ENCODE measurements around the gene NEIL1. TPM values are rescaled to one million over a fixed set of nuclear protein-coding genes. Genes with fewer than 3 reads are reported as not detected.
"Not testable (repeated sequence)": the region's sequence is repeated elsewhere in the genome, so short reads cannot be mapped to it uniquely, and the experiment has no call there.

NEIL1 gene
- total RNA-seq, 1 experiment from 2014 or later: 41.4 TPM

GRCh38 chr15:75343953-75344352 is 2.9 kb upstream of the NEIL1 start:
- H3K36me3 ChIP-seq (ENCODE audit: control insufficient read depth in 1 of 2, insufficient read depth in 2 of 2, low read length in 2 of 2); H3K79me2 ChIP-seq (ENCODE audit: insufficient read depth, low read length); DNase-seq (ENCODE audit: low read depth, low spot score); H2AFZ ChIP-seq (ENCODE audit: low read depth, low read length, poor library complexity, severe bottlenecking); CTCF ChIA-PET; H3K9me2 ChIP-seq (ENCODE audit: insufficient read depth); H3K27ac ChIP-seq (ENCODE audit: low read depth, low read length); H4K20me1 ChIP-seq (ENCODE audit: insufficient read depth); ATAC-seq; H3K9me3 ChIP-seq (ENCODE audit: control insufficient read depth in 1 of 2, insufficient read depth in 1 of 2, low read depth in 1 of 2, low read length in 2 of 2); H3K9ac ChIP-seq (ENCODE audit: low read length); POLR2A ChIA-PET; BruUV-seq (replicated peaks); RAD21 ChIA-PET (ENCODE audit: low non-redundant PET in 1 of 2, low total read pairs in 2 of 2, uncharacterized antibody in 2 of 2, unreplicated experiment in 2 of 2); H3K27me3 ChIP-seq (ENCODE audit: insufficient read depth, low read length); H3K4me2 ChIP-seq (ENCODE audit: low read length); intact Hi-C loops (cut with micrococcal nuclease); H3K4me3 ChIP-seq (replicated peaks in 1 of 2; ENCODE audit: low read depth in 1 of 2, low read length in 2 of 2): not testable (repeated sequence)
- H3K4me1 ChIP-seq (ENCODE audit: control insufficient read depth in 1 of 2, insufficient read depth in 2 of 2, low read length in 2 of 2): peaks cover 6 to 15% of the 10 kb centered on the region in 2 experiments; a peak in 3 of 4 replicates

- TSS peak; percentile 57 for BruUV-seq (replicated peaks)
- Histone ChIP-seq H4K20me1 (ENCODE audit: insufficient read depth) (no peaks in the 10 kb centered on the region), H3K27ac (ENCODE audit: low read depth, low read length) (peak overlapping the region; percentile 85), H3K27me3 (ENCODE audit: insufficient read depth, low read length) (no peaks in the 10 kb centered on the region), H3K9ac (ENCODE audit: low read length) (peak overlapping the region; percentile 81), H3K9me2 (ENCODE audit: insufficient read depth) (no peaks in the 10 kb centered on the region), H3K4me2 (ENCODE audit: low read length) (peak overlapping the region; percentile 93), H2AFZ (ENCODE audit: low read depth, low read length, poor library complexity, severe bottlenecking) (peak overlapping the region; percentile 94), H3K79me2 (ENCODE audit: insufficient read depth, low read length) (no peaks in the 10 kb centered on the region), H3K36me3 (ENCODE audit: control insufficient read depth in 1 of 2, insufficient read depth in 2 of 2, low read length in 2 of 2) (no peaks in the 10 kb centered on the region), H3K4me3 (replicated peaks in 1 of 2; ENCODE audit: low read depth in 1 of 2, low read length in 2 of 2) (peak overlapping the region; percentile 78 to 87), H3K9me3 (ENCODE audit: control insufficient read depth in 1 of 2, insufficient read depth in 1 of 2, low read depth in 1 of 2, low read length in 2 of 2) (no peaks in the 10 kb centered on the region), H3K4me1 (ENCODE audit: control insufficient read depth in 1 of 2, insufficient read depth in 2 of 2, low read length in 2 of 2) (peaks cover 6 to 15% of the 10 kb centered on the region in 2 experiments; a peak in 3 of 4 replicates)
- RAD21 ChIA-PET (ENCODE audit: low non-redundant PET in 1 of 2, low total read pairs in 2 of 2, uncharacterized antibody in 2 of 2, unreplicated experiment in 2 of 2): interaction anchor here in 1 of 2 experiments (0.6 to 1.0 kb wide), 2 partner anchors 20 to 300 kb away, joined by 3 to 6 read pairs; partner anchors contain the start of gene SNX33
- peak; percentile 70 for ATAC-seq
- peak; percentile 16 for DNase-seq (ENCODE audit: low read depth, low spot score)
- CTCF ChIA-PET: interaction anchor here (1.7 kb wide), 1 partner anchor 21 kb away, joined by 4 read pairs; no protein-coding TSS in a partner anchor
- intact Hi-C loops (cut with micrococcal nuclease): loop anchor here (2.0 kb wide), 1 partner anchor 21 kb away; no protein-coding TSS in a partner anchor
- POLR2A ChIA-PET: interaction anchor here (0.6 to 1.2 kb wide), 5 partner anchors 12 to 108 kb away, joined by 3 to 6 read pairs (median 3); partner anchors contain the start of genes COMMD4 and SIN3A
- TF ChIP-seq FOSL1 (IDR thresholded peaks at IDR 0.05; ENCODE audit: low read depth) (no peak), POLR2A (IDR thresholded peaks at IDR 0.05; ENCODE audit: borderline replicate concordance, extremely low read depth, insufficient read depth, insufficient read length) (no peak), ELF1 (IDR thresholded peaks at IDR 0.05; ENCODE audit: borderline replicate concordance, low read depth) (no peak; the same call in 1 of the 2 replicates), JUND (IDR thresholded peaks at IDR 0.05) (no peak), EGR1 (IDR thresholded peaks at IDR 0.05; ENCODE audit: low read depth) (peak; percentile 48; the same call in 1 of the 2 replicates), ATF3 (IDR thresholded peaks at IDR 0.05) (no peak), POLR2AphosphoS5 (IDR thresholded peaks at IDR 0.05; ENCODE audit: low read depth, low read length) (no peak), ZNF274 (IDR thresholded peaks at IDR 0.05; ENCODE audit: low read depth, low read length) (no peak), MAX (IDR thresholded peaks at IDR 0.05) (peak; percentile 45), ZBTB33 (IDR thresholded peaks at IDR 0.05; ENCODE audit: extremely low read depth, insufficient replicate concordance, low read length) (no peak), REST (IDR thresholded peaks at IDR 0.05; ENCODE audit: low read depth) (no peak), ZFX (IDR thresholded peaks at IDR 0.05) (peak; percentile 51), SIN3A (IDR thresholded peaks at IDR 0.05; ENCODE audit: low read depth) (0 out of 2 replicates have a peak, but pooled peaks have one; percentile 46)
Observed at GRCh38 chr15:75347222-75348033, 589 bp downstream of the NEIL1 start.
